Gastroesophageal sphincter (tissue), 3 donors: Measurements from ENCODE around the gene REG3A.

Experiments
- POLR2A ChIP-seq, 2 donors: fragments of 450-650 bp; IDR thresholded peaks; one replicate each; pipeline ENCODE4 v1.6.1; 2017; ENCODE audit warnings: antibody characterized with exemption in 2 of 2, mild to moderate bottlenecking in 2 of 2, moderate library complexity in 1 of 2
- POLR2AphosphoS5 ChIP-seq: sonication (generic); formaldehyde crosslinking; IDR thresholded peaks from one replicate; pipeline ENCODE4 v1.6.1; 2017; ENCODE audit warnings: antibody characterized with exemption
- TF ChIP-seq, protein P1 (sequence below), 4 experiments: fragments of 200-600 bp in 2 of 4; fragments of 450-650 bp in 2 of 4; sonication (generic) in 1 of 4; IDR thresholded peaks; one replicate each; pipeline ENCODE4 v1.5.1; 2017 to 2019; ENCODE audit warnings: antibody characterized with exemption in 4 of 4, mild to moderate bottlenecking in 2 of 4, moderate library complexity in 2 of 4

DNA sequence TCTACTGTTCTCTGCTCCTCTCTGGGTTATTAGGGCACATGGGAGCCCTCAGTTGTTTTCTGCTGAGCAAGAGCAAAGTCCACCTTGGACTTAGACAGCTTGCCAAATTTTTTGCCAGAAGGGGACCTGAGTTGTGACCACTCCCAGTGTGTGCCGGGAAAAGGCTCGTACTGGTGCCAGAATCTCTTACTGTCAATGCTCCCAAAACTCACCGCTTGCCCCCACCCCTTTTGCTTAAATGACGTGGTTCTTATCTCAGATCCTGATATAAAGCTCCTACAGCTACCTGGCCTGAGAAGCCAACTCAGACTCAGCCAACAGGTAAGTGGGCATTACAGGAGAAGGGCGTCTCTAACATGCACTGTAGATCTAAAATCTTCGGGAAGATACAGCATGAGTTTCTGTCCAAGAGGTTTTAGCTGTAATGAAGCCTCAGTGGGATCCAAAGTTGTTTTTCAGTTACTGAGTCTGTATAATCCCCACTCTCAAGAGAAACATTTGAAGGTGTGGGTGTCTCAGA is 39.3 kb downstream of the REG3A start, which contains the start of gene REG1A:
- TF ChIP-seq, protein P1, sequence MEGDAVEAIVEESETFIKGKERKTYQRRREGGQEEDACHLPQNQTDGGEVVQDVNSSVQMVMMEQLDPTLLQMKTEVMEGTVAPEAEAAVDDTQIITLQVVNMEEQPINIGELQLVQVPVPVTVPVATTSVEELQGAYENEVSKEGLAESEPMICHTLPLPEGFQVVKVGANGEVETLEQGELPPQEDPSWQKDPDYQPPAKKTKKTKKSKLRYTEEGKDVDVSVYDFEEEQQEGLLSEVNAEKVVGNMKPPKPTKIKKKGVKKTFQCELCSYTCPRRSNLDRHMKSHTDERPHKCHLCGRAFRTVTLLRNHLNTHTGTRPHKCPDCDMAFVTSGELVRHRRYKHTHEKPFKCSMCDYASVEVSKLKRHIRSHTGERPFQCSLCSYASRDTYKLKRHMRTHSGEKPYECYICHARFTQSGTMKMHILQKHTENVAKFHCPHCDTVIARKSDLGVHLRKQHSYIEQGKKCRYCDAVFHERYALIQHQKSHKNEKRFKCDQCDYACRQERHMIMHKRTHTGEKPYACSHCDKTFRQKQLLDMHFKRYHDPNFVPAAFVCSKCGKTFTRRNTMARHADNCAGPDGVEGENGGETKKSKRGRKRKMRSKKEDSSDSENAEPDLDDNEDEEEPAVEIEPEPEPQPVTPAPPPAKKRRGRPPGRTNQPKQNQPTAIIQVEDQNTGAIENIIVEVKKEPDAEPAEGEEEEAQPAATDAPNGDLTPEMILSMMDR (IDR thresholded peaks at IDR 0.05) = no peak
- TF ChIP-seq POLR2AphosphoS5 = no peak
- no peak for TF ChIP-seq POLR2A (IDR thresholded peaks at IDR 0.05)
